AG04450 (cell line): ENCODE results near the gene RTN4. TPM values are rescaled to one million over a fixed set of nuclear protein-coding genes. Genes with fewer than 3 reads are reported as not detected.

Experiments used
- CTCF ChIA-PET: fragments of 300-600, 350-600 bp; formaldehyde crosslinking; extraction: SDS; loops from one replicate; lab custom pipeline; 2022; ENCODE audit warnings: antibody characterized with exemption, inconsistent platforms; lab: Charles Lee
- POLR2A ChIA-PET: fragments of 350-600 bp; formaldehyde crosslinking; extraction: SDS; loops from one replicate; lab custom pipeline; 2021; ENCODE audit warnings: antibody characterized with exemption, inconsistent platforms; lab: Yijun Ruan, JAX
- DNase-seq: peaks from one replicate; pipeline ENCODE4 v3.0.0-alpha.2; 2011; ENCODE audit warnings: low read depth, low spot score
- H3K27ac ChIP-seq: one replicate; pipeline ENCODE4 v1.5.1; 2012; ENCODE audit warnings: low read depth, low read length, control low read depth
- H3K27me3 ChIP-seq: one replicate; pipeline ENCODE4 v1.6.0; 2012; ENCODE audit warnings: low read length; ENCODE audit not compliant: control insufficient read depth, insufficient read depth
- H3K4me3 ChIP-seq: 2 replicates; pipeline ENCODE4 v1.5.1; 2011; ENCODE audit warnings: mild to moderate bottlenecking, low read depth, low read length, control low read depth
- H3K9me3 ChIP-seq: 2 replicates; pipeline ENCODE4 v1.5.1; 2012; ENCODE audit warnings: low read length; ENCODE audit not compliant: control insufficient read depth, insufficient read depth
- CTCF ChIP-seq: IDR thresholded peaks from 2 replicates; pipeline ENCODE4 v1.5.1; 2011; ENCODE audit warnings: low read depth, low read length, control low read depth, inconsistent platforms
- polyA plus RNA-seq: library from polyadenylated mRNA; depleted of rRNA; stranded (reverse); fragments of >200 nt; gene quantifications from 2 replicates; pipeline ENCODE4 v1.2.3, GENCODE V29; 2011

The RTN4 gene
- polyA plus RNA-seq, 1 experiment: 668 TPM

GRCh38 chr2:54935389-54935788 lies 114.9 kb downstream of the RTN4 start:
- Histone ChIP-seq H3K27me3 (peaks cover 2% of the 10 kb centered on the region), H3K9me3 (peaks cover 4% of the 10 kb centered on the region), H3K27ac (no peak overlapping the region), H3K4me3 (no peak overlapping the region)
- POLR2A ChIA-PET: no interaction called here
- no peak for TF ChIP-seq CTCF
- CTCF ChIA-PET: no interaction called here
- no peak for DNase-seq

GRCh38 chr2:54931473-54931872 lies 118.8 kb downstream of the RTN4 start:
- H3K9me3 ChIP-seq: peaks cover 3% of the 10 kb centered on the region; the same call in 1 of the 2 replicates
- no peak for DNase-seq
- peaks cover 16% of the 10 kb centered on the region for H3K27me3 ChIP-seq
- CTCF ChIA-PET: no interaction called here
- H3K4me3 ChIP-seq: no peak overlapping the region
- POLR2A ChIA-PET: interaction anchor here (0.6 kb wide), 1 partner anchor 463 kb away, joined by 5 read pairs; no protein-coding TSS in a partner anchor
- TF ChIP-seq CTCF: no peak
- no peak overlapping the region for H3K27ac ChIP-seq

- Histone ChIP-seq H3K9me3 (peaks cover 3% of the 10 kb centered on the region; the same call in 1 of the 2 replicates), H3K4me3 (no peak overlapping the region), H3K27me3 (peaks cover 17% of the 10 kb centered on the region), H3K27ac (no peak overlapping the region)
- no peak for DNase-seq
- no peak for TF ChIP-seq CTCF
- ChIA-PET POLR2A (no interaction called here), CTCF (no interaction called here)
These were observed 121.5 kb downstream of the RTN4 start for GRCh38 chr2:54928719-54929118.

GRCh38 chr2:54927751-54928615 lies 122.3 kb downstream of the RTN4 start:
- ChIA-PET CTCF (no interaction called here), POLR2A (no interaction called here)
- no peak for DNase-seq
- Histone ChIP-seq H3K4me3 (no peak overlapping the region), H3K9me3 (peaks cover 3% of the 10 kb centered on the region; the same call in 1 of the 2 replicates), H3K27me3 (peaks cover 15% of the 10 kb centered on the region), H3K27ac (no peak overlapping the region)
- no peak for TF ChIP-seq CTCF

- Histone ChIP-seq H3K27me3 (peaks cover 15% of the 10 kb centered on the region), H3K4me3 (no peak overlapping the region), H3K27ac (no peak overlapping the region), H3K9me3 (peaks cover 3% of the 10 kb centered on the region; the same call in 1 of the 2 replicates)
- POLR2A ChIA-PET: no interaction called here
- CTCF ChIA-PET: no interaction called here
- TF ChIP-seq CTCF: no peak
- no peak for DNase-seq
These were observed 123.0 kb downstream of the RTN4 start for GRCh38 chr2:54927085-54927750.
